ENCODE results near the gene CSE1L.
"Not testable (repeated sequence)": the region's sequence is repeated elsewhere in the genome, so short reads cannot be mapped to it uniquely, and the experiment has no call there.

The CSE1L gene

DNA sequence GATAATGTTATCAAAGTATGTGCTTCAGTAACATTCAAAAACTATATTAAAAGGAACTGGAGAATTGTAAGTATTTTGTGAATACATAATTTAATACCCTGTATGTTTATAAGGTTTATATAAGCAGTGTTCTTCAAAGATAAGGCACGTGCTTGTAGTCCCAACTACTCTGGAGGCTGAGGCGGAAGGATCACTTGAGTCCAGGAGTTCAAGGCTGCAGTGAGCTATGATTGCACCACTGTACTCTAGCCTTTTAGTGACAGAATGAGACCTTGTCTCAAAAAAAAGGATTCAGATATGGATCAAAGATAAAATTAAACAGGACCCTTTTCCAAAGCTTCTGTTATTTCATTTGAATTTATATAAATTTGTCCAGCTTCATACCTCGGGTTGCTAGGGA lies 17.2 kb downstream of the CSE1L start:
- no peak for DNase-seq (ENCODE audit: low read depth)

DNA sequence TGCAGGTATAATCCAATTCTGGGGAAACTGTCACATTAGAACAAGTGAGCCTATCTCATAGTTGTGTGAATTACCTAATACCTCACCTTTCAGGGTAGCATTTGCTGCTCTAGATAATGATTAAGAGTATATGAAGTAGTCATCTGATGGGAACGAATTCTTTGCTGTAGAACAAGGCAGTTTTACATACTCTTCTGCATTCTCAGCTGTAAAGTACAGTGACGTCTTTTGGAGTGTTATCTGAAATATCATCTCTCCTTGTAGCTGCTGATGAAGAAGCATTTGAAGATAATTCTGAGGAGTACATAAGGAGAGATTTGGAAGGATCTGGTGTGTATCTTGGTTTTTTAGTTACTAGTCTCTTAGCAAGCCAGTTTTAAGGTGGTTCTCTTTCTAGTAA lies 28.4 kb downstream of the CSE1L start:
- no peak for DNase-seq (ENCODE audit: low read depth)

DNA sequence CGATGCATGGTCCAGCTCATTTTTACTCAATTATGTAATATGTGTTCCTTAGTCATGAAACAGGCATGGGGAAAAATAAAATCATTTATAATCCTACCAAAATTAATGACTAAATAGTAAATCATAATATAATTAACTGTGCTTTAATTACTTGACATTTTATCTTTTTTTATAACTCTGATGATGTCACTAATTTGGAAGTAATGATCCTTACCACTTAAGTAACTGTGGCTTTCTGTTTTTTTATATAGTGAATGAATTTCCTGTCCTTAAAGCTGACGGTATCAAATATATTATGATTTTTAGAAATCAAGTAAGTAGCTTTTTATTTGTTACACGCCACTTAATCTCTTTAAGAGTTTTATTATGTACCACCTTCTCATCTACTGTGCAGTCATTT lies 32.2 kb downstream of the CSE1L start:
- no peak for DNase-seq (ENCODE audit: low read depth)

DNA sequence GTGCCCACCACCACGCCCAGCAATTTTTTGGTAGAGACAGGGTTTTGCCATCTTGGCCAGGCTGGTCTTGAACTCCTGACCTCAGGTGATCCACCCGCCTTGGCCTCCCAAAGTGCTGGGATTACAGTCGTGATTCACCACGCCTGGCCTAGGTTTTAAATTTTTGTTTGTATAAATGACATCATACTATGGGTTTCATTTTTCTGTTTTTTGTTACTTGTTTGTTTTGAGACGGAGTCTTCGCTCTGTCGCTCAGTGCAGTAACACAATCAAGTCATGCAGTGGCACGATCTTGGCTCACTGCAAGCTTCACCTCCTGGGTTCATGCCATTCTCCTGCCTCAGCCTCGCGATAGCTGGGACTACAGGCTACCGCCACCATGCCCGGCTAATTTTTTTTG lies 36.2 kb downstream of the CSE1L start:
- not testable (repeated sequence) for DNase-seq (ENCODE audit: low read depth)

DNA sequence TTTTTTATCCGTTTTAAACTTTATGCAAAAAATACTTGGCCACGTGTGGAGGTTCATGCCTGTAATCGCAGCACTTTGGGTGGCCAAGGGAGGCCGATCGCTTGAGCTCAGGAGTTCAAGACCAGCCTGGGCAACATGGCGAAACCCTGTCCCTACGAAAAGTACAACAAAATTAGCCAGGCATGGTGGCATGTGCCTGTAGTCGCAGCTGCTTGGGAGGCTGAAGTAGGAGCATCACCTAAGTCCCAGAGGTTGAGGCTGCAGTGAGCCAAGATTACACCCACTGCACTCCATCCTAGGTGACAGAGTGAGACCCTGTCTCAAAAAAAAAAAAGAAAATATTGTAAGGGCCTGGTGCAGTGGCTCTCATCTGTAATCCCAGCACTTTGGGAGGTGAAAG lies 45.0 kb downstream of the CSE1L start:
- DNase-seq (ENCODE audit: low read depth) = no peak

DNA sequence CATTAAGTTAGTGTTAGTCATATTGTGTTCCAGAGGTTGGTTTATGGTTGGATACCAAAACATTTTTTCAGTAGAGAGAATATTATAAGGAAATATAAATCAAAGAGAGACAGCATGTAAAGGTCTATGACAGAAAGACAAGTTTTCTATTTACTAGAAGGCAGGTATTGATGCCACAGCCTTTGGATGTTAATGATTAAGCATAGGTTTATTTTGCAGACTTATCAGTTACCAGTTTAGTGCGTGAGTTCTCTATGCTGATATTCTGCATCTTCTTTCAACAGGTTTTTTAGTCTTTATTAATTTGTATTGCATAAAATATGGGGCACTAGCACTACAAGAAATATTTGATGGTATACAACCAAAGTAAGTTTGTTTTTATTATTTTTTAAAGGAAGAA lies 45.6 kb downstream of the CSE1L start:
- no peak for DNase-seq (ENCODE audit: low read depth)

DNA sequence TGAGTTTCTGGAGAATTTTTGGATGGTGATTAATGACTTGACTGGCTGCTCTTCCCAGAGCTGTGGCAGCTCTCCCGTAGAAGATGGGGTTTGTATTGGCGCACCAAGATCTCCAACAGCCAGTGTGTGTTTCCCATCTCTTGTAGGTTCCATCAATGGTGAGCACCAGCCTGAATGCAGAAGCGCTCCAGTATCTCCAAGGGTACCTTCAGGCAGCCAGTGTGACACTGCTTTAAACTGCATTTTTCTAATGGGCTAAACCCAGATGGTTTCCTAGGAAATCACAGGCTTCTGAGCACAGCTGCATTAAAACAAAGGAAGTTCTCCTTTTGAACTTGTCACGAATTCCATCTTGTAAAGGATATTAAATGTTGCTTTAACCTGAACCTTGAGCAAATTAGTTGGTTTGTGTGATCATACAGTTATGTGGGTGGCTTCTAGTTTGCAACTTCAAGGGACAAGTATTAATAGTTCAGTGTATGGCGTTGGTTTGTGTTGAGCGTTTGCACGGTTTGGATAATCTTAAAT lies 50.2 kb downstream of the CSE1L start:
- DNase-seq (ENCODE audit: low read depth) = no peak

DNA sequence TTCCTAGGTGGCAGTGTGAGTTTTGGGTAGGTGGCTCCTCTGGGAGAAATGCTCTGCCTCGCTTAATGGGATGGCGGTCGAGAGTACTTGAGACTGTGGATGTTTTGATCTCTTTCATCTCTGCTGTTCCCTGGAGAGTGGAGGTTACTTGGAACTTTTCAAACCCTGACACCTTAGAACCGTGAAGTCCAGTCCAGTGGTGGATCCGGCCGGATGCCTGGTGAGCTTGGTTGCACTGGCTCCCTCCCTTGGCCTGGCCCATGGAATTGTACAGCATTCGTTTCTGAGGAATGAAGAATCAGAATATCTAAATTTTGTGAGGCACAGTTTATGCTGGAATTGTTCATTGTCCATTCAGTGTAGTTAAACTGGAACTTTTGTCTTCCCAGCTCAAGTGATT lies 51.0 kb downstream of the CSE1L start:
- DNase-seq (ENCODE audit: low read depth) = no peak

DNA sequence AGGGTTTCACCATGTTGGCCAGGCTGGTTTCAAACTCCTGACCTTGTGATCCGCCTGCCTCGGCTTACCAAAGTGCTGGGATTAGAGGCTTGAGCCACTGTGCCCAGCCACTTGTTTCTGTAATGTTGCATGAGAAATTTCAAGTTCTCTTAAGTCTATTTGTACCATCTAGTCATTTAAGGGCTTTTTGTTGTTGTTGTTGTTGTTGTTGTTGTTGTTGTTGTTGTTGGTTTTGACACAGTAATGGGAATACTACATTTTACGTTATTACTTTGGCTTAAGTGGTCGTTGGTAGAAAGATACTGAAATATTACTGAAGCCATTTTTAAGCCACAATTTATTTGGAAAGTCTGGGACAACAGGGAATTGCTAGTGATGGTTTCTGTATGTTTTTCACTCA lies 52.0 kb downstream of the CSE1L start:
- DNase-seq (ENCODE audit: low read depth) = no peak

DNA sequence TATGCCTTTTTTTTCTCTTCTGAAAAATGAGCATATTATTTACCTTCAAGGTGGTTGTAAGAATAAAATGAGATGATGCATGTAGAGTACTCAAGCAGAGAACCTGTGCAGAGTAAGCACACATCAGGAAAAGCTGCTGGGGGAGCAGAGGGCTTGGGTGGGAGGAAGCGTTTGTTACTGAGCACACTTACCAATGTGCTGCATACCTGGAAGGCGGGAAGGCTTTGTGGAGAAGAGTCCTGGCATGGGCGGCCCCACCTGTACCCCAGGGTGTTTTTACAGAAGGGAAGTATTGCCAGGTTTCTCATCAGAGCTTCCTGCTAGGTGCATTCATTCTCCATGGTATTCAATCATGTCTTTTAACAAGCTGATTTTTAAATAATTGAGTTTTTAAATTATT lies 52.9 kb downstream of the CSE1L start:
- no peak for DNase-seq (ENCODE audit: low read depth)

DNA sequence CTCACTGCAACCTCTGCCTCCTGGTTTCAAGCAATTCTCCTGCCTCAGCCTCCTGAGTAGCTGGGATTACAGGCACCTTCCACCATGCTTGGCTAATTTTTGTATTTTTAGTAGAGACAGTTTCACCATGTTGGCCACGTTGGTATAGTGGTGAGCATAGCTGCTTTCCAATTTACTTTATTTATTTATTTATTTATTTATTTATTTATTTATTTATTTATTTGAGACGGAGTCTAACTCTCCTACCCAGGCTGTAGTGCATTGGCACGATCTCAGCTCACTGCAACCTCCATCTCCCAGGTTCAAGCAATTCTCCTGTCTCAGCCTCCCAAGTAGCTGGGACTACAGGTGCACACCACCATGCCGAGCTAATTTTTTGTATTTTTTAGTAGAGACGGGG lies 54.2 kb downstream of the CSE1L start:
- DNase-seq (ENCODE audit: low read depth) = not testable (repeated sequence)

DNA sequence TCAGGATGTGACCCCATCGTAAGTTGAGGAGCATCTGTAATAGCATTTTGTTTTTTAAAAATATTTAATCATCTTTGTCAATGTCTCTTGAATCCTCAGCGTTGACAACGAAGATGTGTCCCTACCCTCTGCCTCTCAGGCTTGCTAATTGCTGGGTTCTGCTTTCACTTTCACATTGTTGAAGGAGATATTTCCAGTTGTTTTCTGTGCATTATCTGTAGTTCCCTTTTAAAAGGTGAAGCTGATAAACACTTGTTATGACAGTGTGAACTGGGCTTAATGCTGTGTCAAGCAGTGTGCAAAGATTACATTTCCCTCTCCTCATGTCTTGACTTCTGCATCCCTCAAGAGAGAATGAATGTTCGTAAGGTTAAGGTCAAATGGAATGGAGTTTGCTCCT lies 54.9 kb downstream of the CSE1L start:
- no peak for DNase-seq (ENCODE audit: low read depth)

DNA sequence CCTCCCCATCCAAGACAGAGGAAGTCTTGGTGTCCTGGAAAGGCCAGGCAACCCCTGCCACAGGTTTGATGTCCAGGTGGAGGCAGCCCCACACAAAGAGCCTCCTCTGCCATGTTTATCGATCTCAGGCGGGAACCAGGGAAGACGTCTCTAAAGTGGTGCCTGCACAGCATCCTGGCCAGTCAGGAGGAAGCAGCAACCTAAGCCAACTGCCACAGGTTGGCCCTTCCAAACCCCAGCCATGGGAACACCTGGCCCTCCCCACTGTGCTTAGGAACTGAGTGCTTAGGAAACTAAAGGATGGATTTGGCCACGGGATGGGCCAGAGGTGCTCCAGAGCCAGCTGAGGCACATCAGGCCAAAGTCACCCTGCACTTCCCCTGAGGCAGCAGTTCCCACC lies 56.9 kb downstream of the CSE1L start:
- DNase-seq (ENCODE audit: low read depth) = no peak

DNA sequence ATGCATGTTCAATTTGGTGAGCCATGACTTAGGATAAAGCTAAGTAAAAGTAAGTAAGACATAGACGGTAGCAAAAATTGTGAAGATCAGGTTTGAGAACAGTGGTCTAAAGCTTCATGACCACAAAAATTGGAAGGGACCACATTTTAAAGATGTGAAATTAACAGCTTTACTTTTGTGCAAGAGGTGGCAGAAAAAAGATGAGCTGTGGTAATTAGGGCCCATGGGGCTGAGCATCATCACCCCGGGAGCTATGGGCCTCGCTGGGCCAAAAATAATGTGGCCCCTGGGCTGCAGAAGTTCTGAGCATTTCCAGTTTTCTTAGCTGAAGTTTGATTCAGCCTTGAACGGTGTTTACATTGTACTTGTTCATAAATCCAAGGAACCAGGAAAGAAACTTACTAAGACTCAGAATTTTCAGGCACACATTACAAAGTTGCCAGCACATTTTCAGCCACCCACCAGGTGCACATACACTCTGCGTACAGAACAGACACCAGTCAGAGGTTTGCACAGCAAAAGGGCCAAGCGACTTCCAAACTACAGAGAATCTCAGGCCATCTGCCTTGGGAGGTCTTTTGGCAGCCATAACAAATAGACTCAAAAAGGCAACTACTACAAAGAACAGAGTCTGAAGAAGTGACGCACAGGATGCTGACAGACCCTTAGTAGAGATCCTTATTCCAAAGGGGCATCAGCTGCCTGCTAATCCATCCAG lies 57.7 kb downstream of the CSE1L start:
- no peak for DNase-seq (ENCODE audit: low read depth)

DNA sequence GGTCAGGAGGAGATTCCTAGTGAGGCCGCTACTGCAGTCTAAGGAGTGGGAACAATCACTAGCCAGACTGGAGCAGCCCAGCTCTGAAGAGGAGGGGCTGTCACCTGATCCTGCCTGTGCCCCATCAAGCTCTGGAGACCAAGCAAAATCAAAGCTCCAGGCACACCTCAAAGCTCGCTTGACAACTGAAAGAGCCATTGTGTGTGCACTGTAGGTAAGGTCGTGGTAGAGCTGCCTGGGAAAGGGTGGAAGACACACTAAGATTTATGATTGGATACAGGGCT lies 58.2 kb downstream of the CSE1L start:
- DNase-seq (ENCODE audit: low read depth) = no peak

DNA sequence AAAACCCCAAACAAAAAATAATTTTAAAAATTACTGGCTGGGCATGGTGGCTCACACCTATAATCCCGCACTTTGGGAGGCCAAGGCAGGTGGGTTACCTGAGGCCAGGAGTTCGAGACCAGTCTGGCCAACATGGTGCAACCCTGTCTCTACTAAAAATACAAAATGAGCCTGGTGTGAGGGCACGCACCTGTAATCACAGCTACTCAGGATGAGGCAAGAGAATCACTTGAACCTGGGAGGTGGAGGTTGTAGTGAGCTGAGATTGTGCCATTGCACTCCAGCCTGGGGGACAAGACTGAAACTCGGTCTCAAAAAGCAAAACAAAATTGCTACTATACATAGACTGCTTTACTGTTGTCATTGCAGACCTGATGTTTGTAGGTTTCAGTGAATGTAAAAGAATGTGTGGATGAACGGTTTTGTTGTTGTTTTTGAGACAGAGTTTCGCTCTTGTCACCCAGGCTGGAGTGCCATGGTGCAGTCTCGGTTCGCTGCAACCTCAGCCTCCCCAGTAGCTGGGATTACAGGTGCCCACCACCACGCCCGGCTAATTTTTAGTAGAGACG lies 59.0 kb downstream of the CSE1L start:
- DNase-seq (ENCODE audit: low read depth) = not testable (repeated sequence)

DNA sequence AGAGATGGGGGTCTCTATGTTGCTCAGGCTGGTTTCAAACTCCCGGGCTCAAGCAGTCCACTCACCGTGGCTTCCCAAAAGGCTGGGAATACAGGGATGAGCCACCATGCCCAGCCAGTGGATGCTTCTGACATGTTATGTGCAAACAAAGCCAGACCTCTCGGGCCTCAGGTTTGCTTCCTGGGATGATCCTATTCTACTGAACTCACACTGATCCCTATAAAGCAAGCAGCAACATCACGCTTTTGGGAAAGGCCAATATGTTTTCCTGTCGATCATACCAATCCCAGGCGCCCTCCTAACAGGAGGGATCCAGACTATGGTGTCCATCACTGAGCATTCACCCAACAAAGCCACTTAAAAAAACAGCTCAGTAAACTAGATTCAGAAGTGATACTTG lies 60.2 kb downstream of the CSE1L start:
- DNase-seq (ENCODE audit: low read depth) = no peak

DNA sequence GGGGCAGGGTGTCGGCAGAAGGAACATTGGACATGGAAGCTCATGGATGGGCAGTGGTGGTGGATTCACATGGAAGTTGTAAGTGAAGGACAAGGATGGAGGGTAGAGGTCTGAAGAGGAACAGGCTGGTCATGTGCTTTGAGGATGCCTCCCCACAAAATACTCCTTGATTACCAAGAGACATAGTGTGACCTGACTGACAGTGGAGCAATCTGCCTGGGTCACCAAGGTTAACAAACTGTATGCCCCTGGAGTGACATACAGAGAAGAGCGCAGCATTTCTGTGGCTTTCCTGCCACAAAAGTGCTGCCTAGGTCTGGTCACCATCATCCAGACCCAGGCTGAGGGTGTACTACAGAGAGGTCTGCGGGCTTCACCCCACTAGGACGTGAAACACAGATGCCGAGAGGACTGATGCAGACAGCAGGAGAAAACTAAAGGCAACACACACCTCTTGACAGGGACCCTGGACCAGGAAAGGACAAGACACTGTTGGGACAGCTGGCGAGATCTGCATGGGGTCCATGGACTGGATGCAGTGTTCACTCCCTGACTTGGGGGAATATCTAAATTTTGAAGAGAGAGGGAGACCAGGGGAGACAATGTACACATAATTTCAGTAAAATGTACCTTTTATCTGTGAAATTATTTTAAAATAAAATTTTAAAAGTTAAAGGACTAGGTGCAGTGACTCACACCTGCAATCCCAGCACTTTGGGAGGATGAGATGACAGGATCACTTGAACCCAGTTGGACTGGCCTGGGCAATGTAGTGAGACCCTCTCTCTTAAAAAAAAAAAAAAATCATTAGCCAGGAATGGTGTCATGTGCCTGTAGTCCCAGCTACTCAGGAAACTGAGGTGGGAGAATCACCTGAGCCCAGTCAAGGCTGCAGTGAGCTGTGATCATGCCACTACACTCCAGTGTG lies 64.9 kb downstream of the CSE1L start:
- no peak for DNase-seq (ENCODE audit: low read depth)

DNA sequence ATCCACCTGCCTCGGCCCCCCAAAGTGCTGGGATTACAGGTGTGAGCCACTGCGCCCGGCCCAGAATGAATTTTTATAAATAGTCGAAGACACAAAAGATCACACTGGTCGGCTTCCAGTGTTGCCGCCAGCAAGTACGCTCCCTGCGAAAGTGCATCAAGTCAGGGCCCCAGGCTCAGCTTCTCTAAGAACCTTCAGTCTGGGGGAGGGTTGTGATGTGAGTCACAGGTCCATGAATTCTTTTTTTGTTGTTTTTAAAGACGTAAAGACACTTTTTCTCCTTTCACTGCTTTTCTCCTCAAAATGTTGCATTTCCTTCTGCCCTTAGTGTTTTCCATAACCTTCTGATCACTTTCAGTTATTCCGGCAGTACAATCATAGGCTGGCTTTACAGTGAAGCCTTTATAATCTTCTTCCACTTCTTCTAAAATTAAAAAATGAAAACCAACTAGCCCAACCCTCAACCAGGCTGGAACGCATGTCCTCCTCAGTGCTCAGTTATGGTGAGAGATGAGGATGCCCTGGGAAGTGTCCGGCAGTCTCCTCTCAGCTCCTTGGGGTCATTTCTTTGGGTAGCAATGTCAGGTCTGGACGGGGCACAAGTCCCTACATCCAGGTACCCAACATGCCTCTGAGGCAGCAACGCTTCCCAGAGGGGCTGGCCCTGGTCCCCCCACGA lies 66.6 kb downstream of the CSE1L start:
- no peak for DNase-seq (ENCODE audit: low read depth)

DNA sequence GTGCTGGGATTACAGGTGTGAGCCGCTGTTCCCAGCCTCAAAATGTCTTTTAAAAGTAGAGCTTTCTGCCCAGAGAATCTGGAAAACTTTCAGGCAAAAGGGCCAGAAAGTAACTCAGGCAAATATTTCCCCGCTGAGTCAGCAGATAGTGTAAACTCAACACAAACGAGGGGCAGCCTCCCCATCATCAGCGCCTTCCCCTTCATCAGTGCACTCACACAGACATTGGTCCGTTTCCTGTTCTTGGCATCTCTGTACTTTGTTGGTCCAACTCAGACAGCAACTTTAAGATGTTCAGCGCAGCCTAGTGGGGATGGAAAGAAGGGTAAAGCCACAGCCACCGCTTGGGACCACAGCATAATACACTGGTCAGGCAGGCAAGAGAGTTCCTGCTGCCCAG lies 69.5 kb downstream of the CSE1L start:
- DNase-seq (ENCODE audit: low read depth) = no peak

DNA sequence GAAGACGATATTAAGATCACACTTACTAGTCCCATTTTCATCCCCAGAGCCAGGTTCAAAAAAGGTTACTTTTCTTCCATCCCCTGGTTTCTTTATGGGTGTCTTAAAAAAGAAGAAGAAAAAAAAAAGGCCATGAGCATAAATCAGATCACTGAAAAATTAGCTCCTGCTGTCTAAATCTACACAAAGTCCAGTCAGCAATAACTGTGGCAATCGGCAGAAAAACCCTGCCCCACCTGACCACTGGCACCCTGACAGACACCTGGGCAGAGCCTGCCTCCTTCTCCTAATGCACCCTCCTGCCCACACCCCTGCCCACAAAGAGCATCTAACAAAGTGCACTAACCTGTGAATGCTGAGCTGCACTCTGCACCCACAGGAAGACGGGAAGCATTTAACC lies 72.2 kb downstream of the CSE1L start:
- no peak for DNase-seq (ENCODE audit: low read depth)

DNA sequence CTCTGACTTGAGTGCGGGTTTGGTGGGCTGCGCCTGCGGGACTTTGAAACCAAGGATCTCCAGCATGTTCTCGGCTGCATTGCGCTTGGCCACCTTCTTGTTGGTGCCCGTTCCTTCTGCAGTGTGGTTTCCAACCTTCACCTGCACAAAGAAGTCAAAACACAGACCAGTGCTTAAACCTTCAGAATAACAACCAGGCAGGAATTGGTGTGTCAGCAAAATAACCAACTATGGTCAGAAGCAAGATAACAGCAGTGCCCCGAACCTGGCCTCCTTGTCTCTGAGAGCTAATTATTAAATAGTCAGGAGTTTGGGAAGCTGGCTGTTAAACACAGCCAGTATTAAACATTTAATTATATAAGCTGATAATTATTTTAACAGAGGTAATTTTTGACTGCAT lies 73.9 kb downstream of the CSE1L start:
- DNase-seq (ENCODE audit: low read depth) = no peak

DNA sequence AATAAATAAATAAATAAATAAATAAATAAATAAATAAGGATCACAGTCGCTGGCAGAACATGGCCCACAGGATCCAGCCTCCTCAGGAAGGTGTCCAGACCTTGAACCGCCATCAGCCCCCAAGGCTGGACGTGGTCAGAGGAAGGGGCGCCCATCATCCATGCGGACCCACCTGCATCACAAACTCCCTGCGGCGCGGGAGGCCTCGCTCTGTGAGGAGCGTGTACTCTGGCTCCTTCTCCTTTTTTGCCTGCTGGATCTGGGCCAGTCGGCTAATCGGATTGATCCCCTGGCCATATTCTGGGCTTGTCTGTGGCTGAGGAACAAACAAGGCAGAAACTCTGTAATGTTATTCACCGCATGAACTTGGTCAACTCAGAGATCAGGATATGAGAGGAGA lies 76.8 kb downstream of the CSE1L start:
- DNase-seq (ENCODE audit: low read depth) = no peak
